SJSA1 (cell line): ENCODE results near the gene OSMR. TPM values are rescaled to one million over a fixed set of nuclear protein-coding genes. Genes with fewer than 3 reads are reported as not detected.

Source experiments
- DNase-seq, 2 experiments: peaks; one replicate each; pipeline ENCODE4 v3.0.0-alpha.2; 2015 to 2020; ENCODE audit warnings: low spot score in 2 of 2, low read depth in 1 of 2
- H3K27ac ChIP-seq: fragments of 250-450 bp; sonication (Bioruptor Pico); 2 replicates; pipeline ENCODE4 v1.5.1; 2020; ENCODE audit warnings: mild to moderate bottlenecking, moderate library complexity
- H3K27me3 ChIP-seq: fragments of 250-450 bp; sonication (Bioruptor Pico); replicated peaks from 2 replicates; pipeline ENCODE4 v1.5.1; 2020; ENCODE audit warnings: mild to moderate bottlenecking, moderate library complexity
- H3K36me3 ChIP-seq: fragments of 250-450 bp; sonication (Bioruptor Pico); 2 replicates; pipeline ENCODE4 v1.5.1; 2020; ENCODE audit warnings: mild to moderate bottlenecking
- H3K4me1 ChIP-seq: fragments of 250-450 bp; sonication (Bioruptor Pico); replicated peaks from 2 replicates; pipeline ENCODE4 v1.6.1; 2021; ENCODE audit warnings: mild to moderate bottlenecking
- H3K4me3 ChIP-seq: fragments of 250-450 bp; sonication (Bioruptor Pico); 2 replicates; pipeline ENCODE4 v1.5.1; 2020; ENCODE audit warnings: mild to moderate bottlenecking
- H3K9me3 ChIP-seq: fragments of 250-450 bp; sonication (Bioruptor Pico); replicated peaks from 2 replicates; pipeline ENCODE4 v1.5.1; 2020; ENCODE audit warnings: mild to moderate bottlenecking
- total RNA-seq: library from RNA; depleted of rRNA; stranded (reverse); fragments of >200 nt; shearing (Covaris generic); gene quantifications from 2 replicates; pipeline ENCODE4 v1.2.3, GENCODE V29; 2014; rRNA removed

Gene OSMR
- total RNA-seq = 16.9 and 26.4 TPM in 2 replicates

DNA sequence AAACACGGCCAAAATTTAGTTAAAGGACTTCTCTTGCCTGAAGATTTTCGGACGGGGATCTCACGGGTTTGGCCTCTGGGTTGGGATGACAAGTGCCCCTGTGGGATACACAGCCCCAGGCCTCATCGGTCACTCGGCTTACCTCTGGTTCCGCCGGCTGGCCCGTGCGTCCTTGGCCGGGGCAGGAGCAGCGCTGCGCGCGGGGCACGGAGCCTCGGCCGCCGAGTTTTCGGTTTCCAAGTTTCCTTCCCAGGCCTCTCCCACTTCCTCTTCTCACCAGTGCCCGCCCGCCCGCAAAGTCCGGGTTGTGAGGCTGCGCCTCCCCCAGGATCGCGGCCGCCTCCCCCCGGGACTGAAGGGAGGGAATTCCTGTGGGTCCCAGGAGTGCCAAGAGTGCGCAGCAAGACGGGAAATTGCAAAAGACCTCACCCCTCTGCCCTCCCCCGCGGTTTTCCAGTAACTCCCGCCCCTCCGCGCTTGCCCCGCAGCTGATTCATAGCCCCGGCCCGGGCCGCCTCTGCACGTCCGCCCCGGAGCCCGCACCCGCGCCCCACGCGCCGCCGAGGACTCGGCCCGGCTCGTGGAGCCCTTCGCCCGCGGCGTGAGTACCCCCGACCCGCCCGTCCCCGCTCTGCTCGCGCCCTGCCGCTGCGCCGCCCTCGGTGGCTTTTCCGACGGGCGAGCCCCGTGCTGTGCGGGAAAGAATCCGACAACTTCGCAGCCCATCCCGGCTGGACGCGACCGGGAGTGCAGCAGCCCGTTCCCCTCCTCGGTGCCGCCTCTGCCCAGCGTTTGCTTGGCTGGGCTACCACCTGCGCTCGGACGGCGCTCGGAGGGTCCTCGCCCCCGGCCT, at the start of gene OSMR:
TSS of gene OSMR (plus strand) at position 487 of the 853 bp plus-strand sequence. CDS start 23,033 bp downstream, outside the sequence.
- H3K4me3 ChIP-seq = peak within 1 kb of the TSS; percentile 89

DNA sequence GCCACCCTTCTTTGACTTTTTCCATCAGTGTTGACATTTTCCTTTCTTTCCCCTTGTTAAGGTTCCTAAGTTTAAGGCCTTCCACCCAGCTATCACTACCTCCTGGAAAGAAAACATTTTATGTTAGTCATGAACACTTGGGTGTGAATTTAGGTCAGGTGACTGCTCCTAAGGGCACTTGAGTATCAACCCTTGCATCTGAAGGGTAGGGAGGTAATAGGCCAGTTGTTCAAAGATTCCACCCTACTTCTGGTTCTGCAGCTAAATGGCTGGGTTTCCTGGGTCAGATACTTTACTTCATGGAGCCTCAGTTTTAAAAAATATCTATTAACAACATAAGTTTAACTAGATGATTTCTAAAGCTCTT, 49.1 kb upstream of the OSMR start:
- H3K27ac ChIP-seq = no peak overlapping the region
- H3K4me3 ChIP-seq = no peak overlapping the region
- H3K9me3 ChIP-seq = no peaks in the 10 kb centered on the region
- DNase-seq = no peak
- H3K4me1 ChIP-seq = peaks cover 45% of the 10 kb centered on the region
- no peaks in the 10 kb centered on the region for H3K36me3 ChIP-seq
- H3K27me3 ChIP-seq = no peaks in the 10 kb centered on the region

More for the DNA sequence above, at the start of gene OSMR:
- peak; percentile 97 to 98 for DNase-seq
- peaks cover 38% of the 10 kb centered on the region for H3K36me3 ChIP-seq
- peak within 1 kb of the TSS; percentile 95 for H3K27ac ChIP-seq
- H3K9me3 ChIP-seq = no peaks in the 10 kb centered on the region
- H3K27me3 ChIP-seq = no peaks in the 10 kb centered on the region
- peaks cover 36% of the 10 kb centered on the region for H3K4me1 ChIP-seq

DNA sequence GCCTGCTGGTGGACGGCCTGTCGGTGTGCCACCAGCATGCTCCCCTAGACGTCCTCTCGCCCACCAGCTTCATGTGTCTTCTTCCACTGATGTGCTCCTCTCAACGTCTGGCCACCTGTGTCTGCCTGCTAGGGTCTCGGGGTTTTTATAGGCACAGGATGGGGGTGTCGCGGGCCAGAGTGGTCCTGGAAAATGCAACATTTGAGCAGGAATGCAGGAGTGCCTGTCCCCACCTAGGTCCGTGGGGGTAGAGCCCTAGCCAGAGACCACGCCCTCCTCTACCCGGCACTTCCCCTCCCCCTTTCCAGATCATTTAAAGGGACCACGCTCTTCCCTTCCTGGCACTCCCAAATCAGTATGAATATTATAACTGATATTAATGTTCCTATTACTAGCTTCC, 48.0 kb upstream of the OSMR start:
- no peak for DNase-seq
- H3K27ac ChIP-seq = no peak overlapping the region
- no peak overlapping the region for H3K4me3 ChIP-seq
- peaks cover 56% of the 10 kb centered on the region for H3K4me1 ChIP-seq
- no peaks in the 10 kb centered on the region for H3K9me3 ChIP-seq
- no peaks in the 10 kb centered on the region for H3K27me3 ChIP-seq
- no peaks in the 10 kb centered on the region for H3K36me3 ChIP-seq

DNA sequence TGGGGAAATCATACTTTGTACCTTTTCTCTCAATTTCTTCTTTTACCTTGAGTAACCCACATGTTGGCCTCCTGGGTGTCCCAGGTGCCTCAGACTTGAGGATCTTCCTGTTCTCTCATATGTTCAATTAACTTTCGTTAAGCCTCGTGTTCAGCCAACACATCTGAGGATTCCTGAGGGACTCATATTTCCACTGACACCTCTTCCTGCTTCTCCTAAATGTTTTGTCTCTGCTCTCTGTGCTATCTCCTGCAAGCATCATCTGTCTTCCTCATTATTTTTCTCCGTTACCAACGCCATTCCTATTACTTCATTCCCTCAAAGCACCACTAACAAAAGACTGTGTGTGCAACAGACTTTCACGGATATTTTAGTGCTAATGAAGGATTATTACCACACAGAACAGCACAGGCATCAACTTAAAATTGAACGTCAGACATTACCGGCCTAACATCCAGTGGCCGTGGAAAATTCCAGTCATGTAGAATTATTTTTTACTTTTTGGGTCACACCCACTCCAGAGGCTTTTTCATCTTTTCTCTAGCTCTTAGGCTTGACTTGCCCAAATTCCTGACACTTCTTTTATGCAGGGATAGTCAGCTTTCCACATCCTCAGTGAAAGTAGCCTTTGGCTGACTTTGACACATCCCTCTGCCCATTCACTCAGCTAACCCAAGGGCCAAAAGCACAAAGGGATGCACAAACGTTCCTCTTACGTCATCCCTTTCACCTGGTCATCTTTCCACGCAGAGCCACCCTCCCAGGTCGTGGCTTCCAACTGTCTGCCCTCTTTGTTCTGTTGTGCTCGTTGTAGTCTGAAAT, 46.0 kb upstream of the OSMR start:
- DNase-seq = peak in 1 of 2 experiments; percentile 86
- H3K36me3 ChIP-seq = no peaks in the 10 kb centered on the region
- H3K4me3 ChIP-seq = no peak overlapping the region

DNA sequence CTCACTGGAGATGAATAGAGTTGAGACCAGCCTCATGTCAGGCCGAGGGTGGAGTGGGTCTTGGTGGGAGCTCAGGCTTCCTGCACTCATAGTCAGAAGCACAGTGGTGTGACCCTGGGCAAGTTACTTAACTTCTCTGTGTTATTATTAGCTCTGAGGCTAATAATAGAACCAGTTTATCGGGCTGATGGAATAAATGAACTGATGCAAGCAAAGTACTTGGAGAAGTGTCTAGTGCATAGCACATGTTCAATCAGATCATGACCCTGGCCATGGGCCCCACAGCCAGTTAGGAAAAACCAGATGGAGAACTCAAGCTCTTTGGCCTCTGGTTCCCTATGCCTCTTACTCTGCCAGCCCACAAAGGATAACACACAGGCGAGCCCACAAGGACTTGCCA, 45.3 kb upstream of the OSMR start:
- Histone ChIP-seq H3K36me3 (no peaks in the 10 kb centered on the region), H3K4me1 (peaks cover 62% of the 10 kb centered on the region), H3K9me3 (no peaks in the 10 kb centered on the region), H3K27ac (peak overlapping the region; percentile 11; the same call in 1 of the 2 replicates), H3K4me3 (no peak overlapping the region), H3K27me3 (no peaks in the 10 kb centered on the region)
- DNase-seq = no peak

More for the DNA sequence above, 46.0 kb upstream of the OSMR start:
- Histone ChIP-seq H3K4me1 (peaks cover 60% of the 10 kb centered on the region), H3K27me3 (no peaks in the 10 kb centered on the region), H3K9me3 (no peaks in the 10 kb centered on the region), H3K27ac (peak overlapping the region; percentile 54)

DNA sequence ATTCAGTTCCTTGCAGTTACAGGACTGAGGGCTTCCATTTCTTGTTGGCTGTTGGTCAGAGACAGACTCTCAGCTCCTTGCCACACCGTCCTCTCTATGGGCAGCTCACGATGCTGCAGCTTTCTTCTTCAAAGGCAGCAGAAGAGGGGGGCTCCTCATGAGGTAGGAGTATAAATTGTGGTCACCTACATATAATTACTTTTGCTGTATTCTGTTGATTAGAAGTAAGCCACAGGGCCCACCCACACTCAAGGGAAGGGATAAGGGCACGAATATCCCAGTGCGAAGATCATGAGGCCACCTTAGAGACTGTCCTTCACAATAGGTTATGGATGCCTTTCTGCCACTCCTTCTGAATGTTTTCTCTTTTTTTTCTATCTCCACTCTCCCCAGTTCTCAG, 43.7 kb upstream of the OSMR start:
- DNase-seq = peak; percentile 65 to 81
- H3K9me3 ChIP-seq = no peaks in the 10 kb centered on the region
- peak overlapping the region; percentile 59 for H3K27ac ChIP-seq
- no peaks in the 10 kb centered on the region for H3K27me3 ChIP-seq
- no peaks in the 10 kb centered on the region for H3K36me3 ChIP-seq
- H3K4me3 ChIP-seq = no peak overlapping the region
- peaks cover 63% of the 10 kb centered on the region for H3K4me1 ChIP-seq

DNA sequence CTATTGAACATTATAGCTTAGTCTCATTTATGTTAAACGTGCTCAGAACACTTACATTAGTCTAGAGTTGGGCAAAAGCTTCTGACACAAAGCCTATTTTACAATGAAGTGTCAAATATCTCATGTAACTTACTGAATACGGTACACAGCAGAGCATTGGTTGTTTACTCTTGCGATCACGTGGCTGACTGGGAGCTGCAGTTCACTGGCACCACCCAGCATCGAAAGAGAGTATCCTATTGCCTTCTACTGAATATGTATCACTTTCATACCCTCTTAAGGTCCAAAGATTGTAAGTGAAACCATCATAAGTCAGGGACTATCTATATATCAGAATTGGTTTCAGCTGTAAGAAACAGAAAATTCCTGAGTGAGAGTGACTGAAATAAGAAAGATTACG, 42.6 kb upstream of the OSMR start:
- DNase-seq = no peak
- H3K36me3 ChIP-seq = no peaks in the 10 kb centered on the region
- H3K4me1 ChIP-seq = peaks cover 74% of the 10 kb centered on the region
- no peaks in the 10 kb centered on the region for H3K9me3 ChIP-seq
- no peaks in the 10 kb centered on the region for H3K27me3 ChIP-seq
- H3K27ac ChIP-seq = no peak overlapping the region
- H3K4me3 ChIP-seq = no peak overlapping the region

DNA sequence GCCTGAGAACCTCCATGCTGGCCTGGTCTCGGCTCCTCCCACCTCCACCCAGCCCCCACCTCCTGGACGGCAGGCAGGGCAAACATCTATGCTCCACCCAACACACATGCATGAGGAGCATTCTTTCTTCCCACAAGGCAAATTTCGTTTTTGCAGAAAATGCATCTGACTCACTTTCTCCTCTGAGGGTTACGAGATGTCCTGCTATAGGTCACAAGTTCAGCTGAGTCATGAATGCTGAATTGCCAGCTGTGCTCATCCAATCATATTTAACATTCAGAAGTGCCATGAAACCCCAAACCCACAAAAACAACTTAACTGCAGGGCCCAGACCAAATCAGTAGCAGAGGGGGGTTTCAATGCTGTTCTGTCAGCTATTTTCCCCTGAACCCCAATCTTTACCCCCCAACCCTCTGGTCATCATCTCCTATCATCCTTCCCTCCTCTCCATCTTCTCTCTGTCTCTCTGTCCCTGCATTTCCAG, 39.0 kb upstream of the OSMR start:
- peak; percentile 94 to 97 for DNase-seq
- Histone ChIP-seq H3K4me3 (no peak overlapping the region), H3K27me3 (no peaks in the 10 kb centered on the region), H3K36me3 (no peaks in the 10 kb centered on the region), H3K4me1 (peaks cover 65% of the 10 kb centered on the region), H3K9me3 (no peaks in the 10 kb centered on the region), H3K27ac (peak overlapping the region; percentile 86)

DNA sequence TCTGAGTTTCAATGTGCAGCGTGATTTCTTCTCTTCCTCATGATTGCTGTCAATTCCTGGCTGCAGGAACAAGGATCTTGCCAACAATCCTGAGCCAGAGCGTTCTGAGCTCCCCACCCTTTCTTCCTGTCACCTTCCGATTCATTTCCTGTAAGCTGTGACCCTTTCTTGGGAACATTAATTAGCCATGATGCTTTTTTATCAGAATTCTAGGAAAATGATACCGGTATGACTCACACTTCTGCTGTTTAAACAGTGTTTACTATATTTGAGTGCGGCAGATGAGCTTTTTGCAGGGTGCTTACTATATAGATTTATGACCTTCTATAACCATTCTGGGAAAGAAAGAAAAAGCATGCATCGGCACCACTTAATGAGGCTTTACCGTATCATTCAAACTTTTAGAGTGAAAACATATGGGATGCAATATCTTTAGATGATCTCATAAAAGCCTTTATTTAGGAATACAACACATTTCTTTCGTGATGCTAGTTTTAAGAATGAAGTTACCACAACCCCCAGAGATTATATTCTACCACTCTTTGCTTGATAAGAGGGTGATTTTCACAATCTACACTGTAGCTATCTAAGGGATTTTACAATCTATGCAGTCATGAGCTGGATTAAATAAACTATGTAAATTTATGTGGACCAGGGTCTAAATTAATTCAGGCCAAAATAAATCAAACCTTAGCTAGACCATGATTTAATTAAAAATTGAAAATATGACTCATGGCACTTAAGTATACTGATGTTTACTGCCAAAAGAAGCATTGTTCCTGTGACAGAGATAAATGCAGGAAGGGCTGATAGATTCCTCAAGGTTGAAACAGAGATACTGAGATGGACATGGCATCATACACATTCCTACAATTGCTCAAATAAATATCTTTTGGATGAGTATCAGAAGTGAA, 38.0 kb upstream of the OSMR start:
- no peaks in the 10 kb centered on the region for H3K36me3 ChIP-seq
- peaks cover 55% of the 10 kb centered on the region for H3K4me1 ChIP-seq
- peak in 1 of 2 experiments; percentile 69 for DNase-seq
- H3K27ac ChIP-seq = peak overlapping the region; percentile 86
- no peaks in the 10 kb centered on the region for H3K9me3 ChIP-seq
- no peak overlapping the region for H3K4me3 ChIP-seq
- H3K27me3 ChIP-seq = no peaks in the 10 kb centered on the region

DNA sequence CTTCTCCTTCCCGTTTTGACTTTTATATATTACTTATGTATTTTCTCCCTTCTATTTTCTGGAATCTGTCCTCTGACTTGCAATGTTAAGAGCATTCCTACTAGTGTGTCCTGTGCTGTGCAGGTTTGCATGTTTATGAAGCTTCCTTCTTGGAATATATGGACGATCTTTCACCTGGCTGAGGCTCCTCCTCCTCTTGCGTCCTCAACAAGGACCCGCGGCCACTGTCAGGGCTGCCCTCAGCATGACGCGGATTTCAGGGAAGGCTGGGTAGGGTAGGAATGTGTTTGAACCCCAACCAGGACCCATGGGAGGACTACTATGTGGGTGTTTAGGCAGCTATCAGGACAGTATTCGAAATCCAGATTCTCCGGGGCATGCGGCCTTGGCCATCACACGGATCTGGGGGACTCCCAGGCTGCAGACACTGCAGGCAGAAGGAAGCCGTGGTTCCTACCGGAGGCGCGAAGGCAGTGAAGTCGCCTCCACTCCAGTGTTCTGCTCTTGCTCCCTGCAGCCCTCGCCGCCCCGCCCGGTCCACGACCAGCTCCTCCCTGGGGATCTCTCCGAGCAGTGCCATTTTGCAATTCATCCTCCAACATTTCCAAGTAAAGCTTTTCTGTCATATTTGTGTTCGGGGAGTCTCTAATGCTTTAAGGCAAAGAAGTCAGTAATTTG, 37.0 kb upstream of the OSMR start:
- DNase-seq = no peak
- H3K4me3 ChIP-seq = no peak overlapping the region
- H3K4me1 ChIP-seq = peaks cover 51% of the 10 kb centered on the region
- no peaks in the 10 kb centered on the region for H3K27me3 ChIP-seq
- H3K27ac ChIP-seq = peak overlapping the region; percentile 86
- no peaks in the 10 kb centered on the region for H3K36me3 ChIP-seq
- H3K9me3 ChIP-seq = no peaks in the 10 kb centered on the region

DNA sequence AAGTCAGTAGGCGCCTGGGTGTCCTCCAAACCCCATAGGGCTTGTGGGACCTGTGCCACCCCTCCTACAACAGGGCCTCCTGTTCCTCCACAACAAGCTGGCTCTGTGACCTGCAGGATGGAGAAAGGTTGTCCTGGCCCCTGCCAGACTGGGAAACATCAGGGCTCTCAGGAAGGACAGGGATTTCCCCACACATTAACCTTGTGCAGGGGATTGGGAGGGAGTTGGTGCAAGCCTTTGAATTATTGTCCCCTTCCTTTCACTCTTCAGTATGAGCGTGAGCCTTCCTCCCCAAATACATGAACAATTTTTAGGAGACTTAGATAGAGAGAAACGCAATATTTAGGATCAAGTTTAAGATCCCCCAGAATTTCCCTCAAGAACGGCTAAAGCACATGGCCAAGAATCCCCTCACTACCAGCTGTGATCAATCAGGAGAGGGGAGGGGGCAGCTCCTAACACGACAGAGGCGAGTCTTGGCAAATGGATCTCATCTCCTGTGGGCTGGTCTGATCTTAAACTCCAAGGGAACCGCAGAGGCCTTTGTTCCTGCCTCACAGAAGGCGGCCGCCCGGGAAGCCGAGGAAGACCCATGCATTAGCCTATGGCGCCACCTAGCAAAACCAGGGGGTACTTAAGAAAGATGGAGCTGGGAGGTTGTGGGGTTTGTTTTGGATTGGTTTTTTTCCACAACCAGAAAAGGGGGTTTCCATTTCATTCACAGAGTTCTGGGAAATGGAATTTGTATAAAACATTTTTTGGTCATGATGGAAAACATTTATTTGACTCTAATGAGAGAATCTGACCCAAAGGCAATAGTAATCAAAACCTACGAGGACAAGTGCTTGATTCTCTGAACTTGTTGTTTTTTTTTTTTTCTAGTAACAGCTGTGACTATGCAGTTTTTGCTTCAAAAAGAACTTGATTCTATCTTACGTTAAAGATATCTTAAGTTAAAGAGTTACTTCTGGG, 36.1 kb upstream of the OSMR start:
- Histone ChIP-seq H3K9me3 (no peaks in the 10 kb centered on the region), H3K27ac (peak overlapping the region; percentile 23; the same call in 1 of the 2 replicates)

DNA sequence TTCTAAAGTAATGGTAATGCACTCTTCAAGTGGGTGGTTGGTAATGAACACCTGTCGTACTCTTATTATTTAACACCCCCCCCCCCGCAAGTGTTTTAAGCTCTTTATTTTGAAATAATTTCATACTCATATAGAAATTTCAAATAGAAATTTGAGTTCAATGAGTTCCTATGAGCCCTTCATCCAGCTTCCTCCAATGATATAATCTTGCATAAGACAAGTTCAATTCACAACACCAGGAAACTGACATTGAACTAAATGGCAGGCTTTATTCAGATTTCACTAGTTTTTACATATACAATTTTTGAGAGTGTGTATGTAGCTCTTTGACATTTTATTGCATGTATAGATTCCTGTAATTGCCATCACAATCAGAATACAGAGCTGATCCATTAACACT, 30.9 kb upstream of the OSMR start:
- Histone ChIP-seq H3K27me3 (no peaks in the 10 kb centered on the region), H3K9me3 (no peaks in the 10 kb centered on the region), H3K27ac (no peak overlapping the region), H3K4me1 (peaks cover 4% of the 10 kb centered on the region; the same call in 1 of the 2 replicates), H3K4me3 (no peak overlapping the region), H3K36me3 (peaks cover 9% of the 10 kb centered on the region; the same call in 1 of the 2 replicates)
- DNase-seq = no peak

More for the DNA sequence above, 36.1 kb upstream of the OSMR start:
- H3K4me3 ChIP-seq = no peak overlapping the region
- DNase-seq = peak; percentile 81 to 90
- peaks cover 51% of the 10 kb centered on the region for H3K4me1 ChIP-seq
- H3K36me3 ChIP-seq = no peaks in the 10 kb centered on the region; the same call in 1 of the 2 replicates
- H3K27me3 ChIP-seq = no peaks in the 10 kb centered on the region
